DMS53 treated with DMSO at 0.1 percent for 48 hours (cell line): ENCODE results near the gene RNF208.

Source experiments
- DNase-seq: peaks from one replicate; lab custom pipeline; 2025; ENCODE audit not compliant: unreplicated experiment; lab: John Stamatoyannopoulos, UW

The RNF208 gene

DNA sequence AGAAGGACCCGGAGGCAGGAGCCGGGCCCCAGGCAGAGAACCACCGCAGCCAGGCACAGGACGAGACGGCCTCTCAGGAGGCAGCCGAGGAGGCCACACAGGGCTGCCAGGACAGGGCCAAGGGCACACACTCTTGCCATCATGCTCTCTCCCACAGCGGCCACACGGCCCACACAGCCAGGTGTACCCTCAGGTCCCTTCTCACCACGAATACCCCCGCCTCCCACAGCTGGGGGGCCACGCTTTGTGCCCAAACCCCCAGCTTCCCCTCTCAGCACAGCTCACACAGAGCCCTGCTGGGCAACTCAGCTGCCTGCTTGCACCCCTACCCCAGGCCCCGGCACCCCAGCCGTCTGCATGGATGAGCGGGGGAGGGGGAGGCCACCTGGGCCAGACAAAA is 28.3 kb downstream of the RNF208 start:
- no peak for DNase-seq

DNA sequence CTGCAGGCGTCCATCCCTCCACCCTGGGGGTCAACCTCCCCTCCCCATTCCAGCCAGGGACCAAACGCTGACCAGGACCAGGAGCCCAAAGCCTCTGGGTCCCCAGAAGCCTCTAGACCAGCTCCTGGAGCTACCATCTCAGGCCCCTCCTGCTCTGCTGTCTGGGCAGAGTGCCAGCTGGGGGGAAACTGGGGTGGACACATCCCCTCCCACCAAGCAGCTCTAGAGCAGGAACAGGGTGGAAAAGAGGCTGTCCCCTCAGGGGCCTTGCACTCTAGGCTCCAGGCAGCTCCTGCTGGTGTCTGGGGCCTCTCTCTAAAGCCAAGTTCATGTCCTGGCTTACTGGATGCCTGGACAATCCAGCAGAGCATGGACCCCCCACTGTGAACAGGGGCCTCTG is 29.2 kb downstream of the RNF208 start:
- DNase-seq, result no peak

DNA sequence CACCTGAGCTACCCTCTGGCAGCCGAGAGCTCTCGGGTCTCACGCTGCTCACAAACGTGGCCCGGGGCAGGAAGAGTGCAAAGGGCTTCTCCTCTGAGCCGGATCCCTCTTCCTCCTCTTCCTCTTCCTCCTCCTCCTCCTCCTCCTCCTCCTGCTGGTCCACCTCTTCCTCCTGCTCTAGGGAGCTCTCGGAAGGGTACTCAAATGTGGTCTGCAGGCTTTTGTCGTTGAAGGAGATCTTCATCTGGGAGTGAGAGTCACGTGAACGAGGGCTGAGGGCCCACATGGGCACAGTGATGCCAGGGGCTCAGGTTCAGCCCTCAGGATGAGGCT is 29.6 kb downstream of the RNF208 start:
- no peak for DNase-seq

- DNase-seq, result no peak
Observed at GRCh38 chr9:137191691-137192447, 30.2 kb downstream of the RNF208 start.

GRCh38 chr9:137191245-137191644 is 30.8 kb downstream of the RNF208 start:
- DNase-seq, result no peak

GRCh38 chr9:137190315-137190856 is 31.7 kb downstream of the RNF208 start:
- DNase-seq, result peak; percentile 33

DNA sequence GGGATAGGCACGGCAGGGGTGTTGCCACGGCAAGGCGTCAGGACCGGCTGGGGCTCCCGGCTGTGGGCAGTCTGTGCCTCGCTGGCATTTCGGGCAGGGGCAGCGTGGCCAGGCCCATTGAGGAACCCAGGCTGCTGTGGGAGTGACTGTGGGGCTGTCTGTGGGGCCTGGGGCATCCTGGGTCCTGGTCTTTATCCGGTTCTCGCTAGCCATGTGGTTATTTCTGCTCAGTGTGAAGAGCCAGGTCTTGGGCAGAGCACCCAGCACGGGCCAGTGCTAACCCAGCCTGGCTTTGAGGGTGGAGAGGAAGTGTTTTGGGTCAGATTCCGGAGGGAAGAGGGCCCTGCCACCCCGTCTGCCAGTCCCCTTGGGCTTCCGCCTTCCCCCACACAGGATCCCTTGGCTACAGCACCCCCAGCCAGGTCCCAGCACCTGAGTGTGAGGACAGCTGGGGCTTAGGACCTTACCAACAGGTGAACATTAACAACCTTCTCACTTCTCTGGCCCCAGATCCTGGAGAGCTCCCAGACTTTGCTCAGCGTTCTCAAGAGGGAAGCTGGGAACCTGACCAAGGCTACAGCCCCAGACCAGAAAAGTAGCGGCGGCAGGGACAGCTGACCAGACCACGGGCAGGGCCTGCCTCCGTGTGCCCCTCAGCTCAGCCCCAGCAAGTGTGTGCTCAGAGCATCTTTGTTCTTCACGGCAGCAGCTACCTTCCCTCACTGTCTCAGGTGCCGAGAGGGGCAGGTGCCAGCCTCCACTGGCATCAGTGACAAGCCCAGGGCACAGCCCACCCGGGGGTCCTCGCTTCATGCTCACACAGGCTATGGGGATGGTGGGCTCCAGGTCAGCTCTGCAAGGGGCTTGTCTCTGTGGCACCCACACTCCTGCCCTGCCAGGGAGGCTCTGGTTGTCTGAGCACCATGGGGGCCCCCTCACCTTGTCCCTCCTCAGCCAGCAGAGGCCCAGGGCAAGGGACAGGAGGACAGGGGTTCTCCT is 32.4 kb downstream of the RNF208 start:
- no peak for DNase-seq

GRCh38 chr9:137188490-137189296 is 33.3 kb downstream of the RNF208 start, which contains the start of the genes ANAPC2 and SSNA1:
TSS of gene ANAPC2 (minus strand) at chr9:137188560. CDS start at chr9:137188532, 28 bp downstream.
TSS of gene SSNA1 (plus strand) at chr9:137188676. CDS start at chr9:137188727, 51 bp downstream.
- peak; percentile 88 for DNase-seq

DNA sequence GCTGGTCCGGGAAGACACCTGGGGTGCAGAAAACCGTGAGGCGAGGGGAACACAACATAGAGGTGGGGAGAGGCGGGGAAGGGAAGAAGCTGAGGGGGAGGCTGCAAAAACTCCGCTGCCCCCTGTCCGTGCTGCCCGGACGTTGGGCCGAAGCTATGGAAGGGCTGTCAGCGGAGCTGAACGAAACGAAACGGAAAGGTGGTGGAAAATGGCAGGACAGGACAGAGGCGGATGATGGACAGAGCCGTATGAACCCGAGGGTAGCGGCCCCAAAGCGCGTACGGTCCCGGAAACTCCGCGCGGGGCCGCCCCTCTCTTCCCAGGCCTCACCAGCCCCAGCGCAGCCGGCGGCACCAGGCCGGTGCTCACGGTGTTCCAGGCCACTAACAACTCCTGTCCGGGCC is 34.0 kb downstream of the RNF208 start:
- no peak for DNase-seq

DNA sequence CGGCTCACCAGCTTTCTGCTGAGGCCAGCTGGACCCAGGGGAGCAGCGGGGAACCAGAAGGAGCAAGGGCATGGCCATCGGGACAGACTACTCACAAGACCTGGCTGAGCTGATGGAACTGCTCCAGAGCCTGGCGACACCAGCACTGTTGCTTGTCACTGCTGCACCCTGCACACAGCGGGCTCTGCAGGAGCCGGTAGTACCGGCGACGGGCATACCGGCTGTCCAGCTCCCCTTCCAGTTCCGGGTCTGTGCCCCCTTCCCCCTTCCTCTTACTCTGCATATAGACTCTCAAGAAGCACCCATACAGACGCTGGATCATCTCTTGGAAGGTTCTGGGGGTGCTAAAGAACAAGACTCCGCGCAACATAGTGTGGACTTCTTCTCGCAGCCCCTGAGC is 34.7 kb downstream of the RNF208 start:
- no peak for DNase-seq

DNA sequence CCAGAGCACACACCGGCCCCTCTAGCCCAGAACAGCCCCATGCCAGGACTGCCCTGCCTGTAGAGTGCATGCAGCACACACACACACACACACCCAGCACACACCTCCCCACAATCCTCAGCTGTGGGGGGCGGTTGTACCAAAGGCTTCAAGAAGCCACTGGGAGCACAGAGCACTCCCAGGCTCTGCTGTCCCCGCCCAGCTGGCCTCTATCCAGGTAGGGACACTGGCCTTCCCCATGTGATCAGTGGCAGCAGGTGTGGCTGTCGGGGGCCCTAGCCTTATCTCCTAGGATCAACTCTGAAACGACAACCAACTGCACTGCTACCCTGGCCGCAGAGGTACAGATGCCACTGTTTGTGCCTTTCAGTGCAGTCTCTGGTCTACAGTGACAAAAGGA is 35.7 kb downstream of the RNF208 start:
- DNase-seq, result no peak

DNA sequence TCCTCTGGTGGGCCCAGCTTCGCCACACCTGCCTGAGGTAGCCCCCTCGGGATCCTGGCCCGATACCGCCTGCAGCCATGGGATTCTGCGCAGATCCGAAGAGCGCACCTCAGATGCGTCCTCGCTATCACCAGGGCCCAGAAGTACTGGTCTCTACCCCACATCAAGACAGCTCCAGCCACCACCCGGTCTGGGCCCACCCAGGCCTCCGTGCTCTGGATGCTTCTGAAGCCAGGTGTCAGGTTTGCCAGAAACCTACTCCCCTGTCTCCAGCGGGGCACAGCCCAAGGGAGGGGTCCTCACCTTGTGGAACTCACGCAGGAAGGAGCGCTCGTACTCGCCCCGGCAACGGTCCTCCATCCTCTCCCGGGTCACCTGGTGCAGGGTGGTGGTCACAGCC is 36.1 kb downstream of the RNF208 start:
- DNase-seq, result no peak

GRCh38 chr9:137184881-137185660 is 37.0 kb downstream of the RNF208 start:
- no peak for DNase-seq

DNA sequence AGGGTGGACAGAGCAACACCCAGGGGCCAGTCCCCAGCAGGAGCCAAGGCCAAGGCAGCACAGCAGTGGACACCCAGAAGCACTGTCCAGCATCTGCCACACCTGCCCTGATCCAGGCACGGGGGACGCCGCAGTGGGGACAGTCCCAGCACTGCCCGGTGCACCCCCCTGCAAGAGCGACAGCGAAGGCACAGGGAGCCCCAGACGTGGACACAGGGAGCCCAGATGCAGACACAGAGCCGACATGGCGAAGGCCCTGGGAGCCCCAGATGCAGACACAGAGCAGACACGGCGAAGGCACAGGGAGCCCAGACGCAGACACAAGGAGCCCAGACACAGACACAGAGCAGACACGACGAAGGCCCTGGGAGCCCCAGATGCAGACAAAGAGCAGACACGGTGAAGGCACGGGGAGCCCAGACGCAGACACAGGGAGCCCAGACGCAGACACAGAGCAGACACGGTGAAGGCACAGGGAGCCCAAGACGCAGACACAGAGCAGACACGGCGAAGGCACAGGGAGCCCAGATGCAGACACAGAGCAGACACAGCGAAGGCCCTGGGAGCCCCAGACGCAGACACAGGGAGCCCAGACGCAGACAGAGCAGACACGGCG is 38.0 kb downstream of the RNF208 start:
- no peak for DNase-seq

GRCh38 chr9:137182836-137183235 is 39.2 kb downstream of the RNF208 start:
- no peak for DNase-seq

GRCh38 chr9:137181680-137182079 is 40.4 kb downstream of the RNF208 start:
- no peak for DNase-seq

DNA sequence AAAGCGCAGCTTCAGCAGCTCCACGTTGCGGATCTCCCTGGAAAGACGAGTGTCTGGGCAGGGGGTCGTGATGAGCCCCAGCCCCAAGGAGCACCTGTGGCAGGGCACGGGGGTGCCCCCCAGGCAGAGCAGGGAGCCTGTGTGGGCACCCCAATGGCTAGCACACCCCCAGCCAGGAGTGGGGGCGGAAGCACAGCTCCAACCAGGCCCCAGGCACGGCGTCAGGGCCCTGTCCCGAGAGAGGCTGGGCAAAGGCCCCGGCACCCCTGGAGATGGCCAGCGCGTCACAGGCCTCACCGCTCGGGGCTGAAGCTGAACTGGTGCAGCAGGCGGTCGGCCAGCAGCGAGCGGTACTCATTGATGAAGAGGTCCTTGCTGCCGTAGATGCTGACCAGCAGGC is 41.5 kb downstream of the RNF208 start:
- DNase-seq, result no peak

DNA sequence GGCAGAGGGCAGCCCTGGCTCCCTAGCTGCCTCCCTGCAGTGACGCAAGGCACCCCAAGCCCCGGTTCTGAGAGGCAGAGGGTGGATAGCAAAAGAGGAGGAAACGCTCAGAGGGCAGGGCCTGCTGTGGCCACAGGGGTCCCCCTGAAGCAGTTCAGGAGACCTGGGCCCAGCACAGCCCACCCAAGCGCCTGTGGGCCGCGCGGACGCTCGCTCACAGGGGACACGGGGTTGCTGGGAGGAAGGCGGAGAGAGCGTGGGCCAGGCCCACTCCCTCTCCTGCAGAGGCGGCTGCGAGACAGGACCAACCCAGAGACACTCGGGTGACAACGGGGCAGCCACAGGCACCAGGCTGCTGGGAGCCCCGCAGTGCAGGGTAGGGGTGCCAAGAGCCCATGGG is 42.3 kb downstream of the RNF208 start:
- no peak for DNase-seq

DNA sequence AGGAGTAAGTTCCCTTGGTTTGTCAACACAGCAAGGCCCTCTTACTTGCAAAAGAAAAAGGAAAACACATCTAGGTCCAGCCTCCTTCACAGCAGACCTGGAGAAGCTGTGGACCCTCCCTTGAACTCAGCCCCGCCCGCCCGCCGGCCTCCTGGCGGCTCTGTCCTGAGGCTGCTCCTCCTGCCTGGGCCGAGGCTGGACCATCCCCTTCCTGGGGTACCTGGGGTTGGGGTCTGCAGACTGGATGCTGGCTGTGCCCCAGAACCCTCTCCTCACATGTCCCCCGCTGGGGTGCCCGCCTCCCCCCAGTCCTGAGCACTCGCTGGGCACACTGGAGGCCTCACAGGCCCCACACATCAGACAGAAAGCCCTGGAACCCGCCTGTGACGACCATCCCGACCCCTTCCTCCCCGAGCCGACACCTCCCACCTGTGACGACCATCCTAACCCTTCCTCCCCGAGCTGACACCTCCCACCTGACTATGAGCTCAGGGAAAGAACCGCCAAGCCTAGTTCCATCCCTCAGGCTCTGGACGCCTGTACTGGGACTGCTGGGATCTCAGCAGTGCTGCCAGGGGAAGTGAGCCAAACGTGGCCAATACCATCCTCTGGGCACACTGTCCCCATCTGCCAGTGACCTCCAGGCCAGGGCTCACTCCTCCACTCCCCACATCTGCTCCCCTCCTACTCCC is 43.0 kb downstream of the RNF208 start:
- no peak for DNase-seq
